Mucosa of descending colon (tissue), 3 donors: ENCODE measurements around the gene ETF1. TPM values are rescaled to one million over a fixed set of nuclear protein-coding genes. Genes with fewer than 3 reads are reported as not detected.

Source experiments
- ATAC-seq: fragments of 200-7000 bp; cut with Tn5 transposase; one replicate; pipeline ENCODE4 v1.9.1; 2020; ENCODE audit warnings: mild to moderate bottlenecking, moderate library complexity
- DNase-seq, 3 donors: peaks; one replicate each; pipeline ENCODE4 v3.0.0-alpha.2; 2020
- H3K36me3 ChIP-seq: fragments of 200-600 bp; one replicate; pipeline ENCODE4 v1.8.0; 2021; ENCODE audit warnings: low read depth, mild to moderate bottlenecking
- H3K4me1 ChIP-seq: fragments of 200-600 bp; one replicate; pipeline ENCODE4 v1.8.0; 2021; ENCODE audit warnings: low read depth, mild to moderate bottlenecking
- H3K4me3 ChIP-seq: fragments of 200-600 bp; one replicate; pipeline ENCODE4 v1.8.0; 2021; ENCODE audit warnings: mild to moderate bottlenecking
- H3K9me3 ChIP-seq: fragments of 200-600 bp; one replicate; pipeline ENCODE4 v1.8.0; 2021; ENCODE audit warnings: mild to moderate bottlenecking
- CTCF ChIP-seq: fragments of 200-600 bp; IDR thresholded peaks from one replicate; pipeline ENCODE4 v1.8.0; 2022; ENCODE audit warnings: antibody characterized with exemption, mild to moderate bottlenecking
- intact Hi-C, 2 donors: fragments of 100-400 bp; cut with DNase I in 1 of 2; cut with micrococcal nuclease in 1 of 2; formaldehyde crosslinking; loops; one replicate each; pipeline versions ENCODE4 v1.11.0 to v1.11.1; 2022; cut with DNase I, micrococcal nuclease
- total RNA-seq, 3 donors: library from RNA; stranded (reverse); fragmentation: NEBNext Ultra II Directional in 2 of 3; extraction: Animal tissue kit (Norgen Biotek cat#: 25700) in 2 of 3; gene quantifications; one replicate each; pipeline versions ENCODE4 v1.2.1 to v1.2.4, GENCODE V29; 2021 to 2023
- donor health status: DM: no; HTN: no; CAD: no; lungs with moderate emphysema.
- donor health status: DM: no; HTN: no; CAD: no.
- donor health status: DM: no; HTN: yes; CAD: no.

The ETF1 gene
- total RNA-seq, 3 donors from 2014 or later = 66.5 to 114 (median 85.7) TPM

DNA sequence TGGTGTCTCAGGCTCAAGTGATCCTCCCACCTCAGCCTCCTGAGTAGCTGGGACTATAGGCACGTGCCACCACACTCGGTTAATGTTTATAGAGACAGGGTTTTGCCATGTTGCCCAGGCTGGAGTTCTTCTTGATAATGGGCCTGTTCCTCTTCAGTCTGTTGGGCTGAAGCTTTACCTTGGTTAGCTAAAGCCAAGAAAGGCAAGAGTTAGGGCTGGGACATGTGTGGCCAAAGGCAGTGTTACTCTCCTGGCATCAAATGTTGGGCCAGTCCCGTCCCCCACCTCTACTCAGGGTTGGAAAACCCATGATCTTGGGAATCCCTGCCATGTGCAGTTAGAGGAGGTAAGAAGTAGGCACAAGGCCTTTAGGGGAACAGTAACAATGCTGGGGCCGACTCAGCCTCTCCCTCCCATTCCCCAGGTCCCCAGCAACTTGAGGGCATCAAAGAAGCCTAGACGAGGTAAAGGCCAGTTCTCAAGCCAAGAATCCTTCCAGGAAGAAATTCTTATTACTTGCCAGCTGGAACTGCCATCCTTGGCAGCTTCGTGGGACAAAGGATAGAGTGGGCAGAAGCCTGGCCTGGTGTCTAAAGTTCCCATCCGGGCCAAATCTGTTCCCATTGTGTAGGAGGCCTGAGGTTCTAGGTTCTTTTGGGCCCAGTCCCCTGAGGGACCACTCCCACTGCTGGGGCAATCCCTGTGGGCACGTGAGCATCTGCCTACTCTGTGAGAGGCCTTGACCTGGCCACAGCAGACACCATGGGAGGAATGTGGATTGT, 73.3 kb downstream of the ETF1 start:
- no peak for TF ChIP-seq CTCF
- DNase-seq (no peak), ATAC-seq (peak; percentile 2)

DNA sequence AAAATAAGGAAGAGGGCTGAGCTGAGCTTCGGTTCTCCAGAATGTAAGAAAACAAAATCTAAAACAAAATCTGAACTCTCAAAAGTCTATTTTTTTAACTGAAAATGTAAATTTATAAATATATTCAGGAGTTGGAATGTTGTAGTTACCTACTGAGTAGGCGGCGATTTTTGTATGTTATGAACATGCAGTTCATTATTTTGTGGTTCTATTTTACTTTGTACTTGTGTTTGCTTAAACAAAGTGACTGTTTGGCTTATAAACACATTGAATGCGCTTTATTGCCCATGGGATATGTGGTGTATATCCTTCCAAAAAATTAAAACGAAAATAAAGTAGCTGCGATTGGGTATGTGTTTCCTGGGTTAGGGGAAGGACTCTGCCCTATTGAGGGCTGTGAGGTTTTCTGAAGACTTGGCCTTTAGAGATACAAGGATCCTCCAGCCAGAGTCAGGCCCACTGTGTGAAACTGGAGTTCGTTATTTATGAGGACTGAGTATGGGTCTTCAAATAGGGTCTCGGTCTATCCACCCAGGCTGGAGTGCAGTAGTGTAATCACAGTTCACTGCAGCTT, 74.0 kb downstream of the ETF1 start:
- DNase-seq = no peak

More for the DNA sequence above, 73.3 kb downstream of the ETF1 start:
- intact Hi-C loops = no loop called here
- Histone ChIP-seq H3K4me1 (peaks cover 10% of the 10 kb centered on the region), H3K4me3 (no peak overlapping the region), H3K36me3 (no peaks in the 10 kb centered on the region), H3K9me3 (no peaks in the 10 kb centered on the region)

GRCh38 chr5:138468133-138468965, 74.7 kb downstream of the ETF1 start:
- Histone ChIP-seq H3K4me1 (peaks cover 12% of the 10 kb centered on the region), H3K9me3 (no peaks in the 10 kb centered on the region), H3K4me3 (no peak overlapping the region), H3K36me3 (no peaks in the 10 kb centered on the region)
- DNase-seq (no peak), ATAC-seq (no peak)
- no peak for TF ChIP-seq CTCF
- intact Hi-C loops = no loop called here

More for the DNA sequence above, 74.0 kb downstream of the ETF1 start:
- TF ChIP-seq CTCF = no peak
- Histone ChIP-seq H3K4me1 (peaks cover 10% of the 10 kb centered on the region), H3K9me3 (no peaks in the 10 kb centered on the region), H3K36me3 (no peaks in the 10 kb centered on the region), H3K4me3 (no peak overlapping the region)
- ATAC-seq = no peak
- intact Hi-C loops = no loop called here

- H3K4me1 ChIP-seq = peaks cover 13% of the 10 kb centered on the region
- no peak for DNase-seq
- ATAC-seq = no peak
- TF ChIP-seq CTCF = no peak
- H3K36me3 ChIP-seq = no peaks in the 10 kb centered on the region
- H3K9me3 ChIP-seq = no peaks in the 10 kb centered on the region
- no peak overlapping the region for H3K4me3 ChIP-seq
- intact Hi-C loops = no loop called here
Measured at GRCh38 chr5:138467711-138468132, 75.3 kb downstream of the ETF1 start.

GRCh38 chr5:138466900-138467710, 75.9 kb downstream of the ETF1 start:
- Histone ChIP-seq H3K36me3 (no peaks in the 10 kb centered on the region), H3K4me3 (no peak overlapping the region), H3K4me1 (peaks cover 13% of the 10 kb centered on the region), H3K9me3 (no peaks in the 10 kb centered on the region)
- intact Hi-C loops = no loop called here
- TF ChIP-seq CTCF = no peak
- no peak for ATAC-seq
- DNase-seq = peak in 2 of 3 donors; percentile 60 to 65
